Aortic smooth muscle cell (primary cell): Measurements from ENCODE around the gene SMARCB1. TPM values are rescaled to one million over a fixed set of nuclear protein-coding genes. Genes with fewer than 3 reads are reported as not detected.

Experiments used
- total RNA-seq: library from RNA; depleted of rRNA; stranded (reverse); fragments of >200 nt; gene quantifications from 2 replicates; pipeline ENCODE4 v1.2.3, GENCODE V29; 2014

SMARCB1 gene
- 16.2 and 17.1 TPM in 2 replicates for total RNA-seq

DNA sequence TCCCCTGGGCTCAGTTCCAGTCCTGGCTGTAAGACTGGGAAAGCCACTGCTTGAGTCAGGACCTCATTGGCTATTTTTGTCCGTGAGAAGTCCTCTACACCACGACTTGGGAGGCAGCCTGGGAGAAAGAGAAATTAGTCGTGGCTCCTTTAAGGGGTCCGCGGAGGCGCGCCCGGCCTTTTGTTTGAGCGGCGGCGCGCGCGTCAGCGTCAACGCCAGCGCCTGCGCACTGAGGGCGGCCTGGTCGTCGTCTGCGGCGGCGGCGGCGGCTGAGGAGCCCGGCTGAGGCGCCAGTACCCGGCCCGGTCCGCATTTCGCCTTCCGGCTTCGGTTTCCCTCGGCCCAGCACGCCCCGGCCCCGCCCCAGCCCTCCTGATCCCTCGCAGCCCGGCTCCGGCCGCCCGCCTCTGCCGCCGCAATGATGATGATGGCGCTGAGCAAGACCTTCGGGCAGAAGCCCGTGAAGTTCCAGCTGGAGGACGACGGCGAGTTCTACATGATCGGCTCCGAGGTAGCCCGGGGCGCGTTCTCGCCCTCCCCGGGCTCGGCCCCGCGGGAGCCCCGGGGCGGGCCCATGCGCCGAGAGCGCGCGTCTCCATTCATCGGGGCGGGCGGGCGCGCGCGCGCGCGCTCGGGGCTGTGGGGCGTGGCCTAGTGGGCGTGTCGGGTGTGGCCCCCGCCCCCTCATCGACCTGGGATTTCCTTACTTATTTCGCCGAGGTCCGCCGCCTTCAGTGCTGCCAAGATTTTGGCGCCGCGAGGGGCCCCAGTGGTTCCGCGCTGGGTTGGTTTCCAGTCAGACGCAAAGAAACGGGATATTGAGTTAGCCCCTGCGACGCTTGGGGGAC is at the start of gene SMARCB1:
SMARCB1 (plus strand) TSS at position 215 of the 848 bp plus-strand sequence; CDS start at position 419, 204 bp downstream.

DNA sequence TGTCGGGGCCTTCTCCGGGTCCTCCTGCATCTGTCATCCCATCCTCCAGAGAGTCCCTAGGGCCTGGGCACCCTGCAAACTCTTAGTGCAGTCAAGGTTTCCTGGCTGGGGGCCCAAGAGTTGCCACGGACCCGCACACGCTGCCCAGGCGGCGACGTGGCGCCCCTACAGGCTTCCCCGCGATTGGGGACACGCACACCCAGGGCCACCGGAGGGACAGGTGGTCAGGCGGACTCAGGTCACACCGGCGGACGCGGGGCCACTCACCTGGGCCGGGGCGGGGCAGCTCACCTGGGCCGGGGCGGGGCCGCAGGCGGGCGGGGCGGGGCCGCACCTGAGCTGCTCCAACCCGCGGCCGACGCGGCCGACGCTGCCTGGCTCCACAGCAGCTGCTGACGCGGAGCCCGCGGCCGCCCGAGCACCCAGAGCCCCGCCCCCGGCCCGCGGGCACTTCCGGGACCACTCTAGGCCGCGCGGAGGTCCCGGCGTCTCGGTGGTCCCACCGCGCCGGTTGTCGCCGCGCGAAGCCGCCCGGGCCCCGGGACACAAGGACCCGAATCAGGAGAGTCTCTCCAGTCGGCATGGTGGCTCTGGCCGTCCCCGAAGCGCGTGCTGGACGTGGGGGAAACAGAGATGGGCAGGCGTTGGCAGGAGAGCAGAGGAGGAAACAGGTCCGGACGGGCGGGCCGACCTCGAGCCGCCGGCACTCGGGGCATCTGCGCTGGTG is 35.9 kb upstream of the SMARCB1 start, which contains the start of gene ZNF70:
ZNF70 (minus strand) TSS at position 399 of the 727 bp plus-strand sequence. CDS start 5,972 bp downstream, outside the sequence.

DNA sequence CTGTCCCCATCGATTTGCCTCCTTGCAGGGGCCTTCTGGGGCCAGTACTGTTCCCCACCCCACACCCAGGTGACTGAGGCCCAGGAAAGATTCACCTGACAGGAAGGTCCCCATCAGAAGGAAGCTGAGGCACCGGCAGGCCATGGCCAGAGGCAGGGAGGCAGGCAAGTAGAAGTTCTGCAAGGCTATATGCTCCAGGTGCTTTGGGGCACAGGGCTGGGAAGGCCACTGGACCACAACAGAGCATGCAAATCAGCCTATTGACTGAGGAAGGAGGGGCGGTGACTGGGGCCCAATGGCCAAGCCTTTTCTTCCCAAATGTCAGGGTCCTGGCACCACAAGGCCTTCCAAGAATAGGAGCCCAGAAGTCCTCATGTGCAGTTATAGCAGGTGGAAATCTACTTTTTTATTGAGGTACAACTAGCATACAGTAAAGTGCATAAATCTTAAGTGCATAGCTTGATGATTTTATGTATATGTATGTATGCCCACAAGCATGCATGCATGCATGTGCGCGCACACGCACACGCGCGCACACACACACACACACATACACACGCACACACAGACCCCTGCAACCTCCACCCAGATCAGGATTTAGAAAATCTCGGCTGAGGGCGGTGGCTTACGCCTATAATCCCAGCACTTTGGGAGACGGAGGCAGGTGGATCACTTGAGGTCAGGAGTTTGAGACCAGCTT is 32.4 kb upstream of the SMARCB1 start, which contains the start of gene VPREB3:
VPREB3 (minus strand) TSS at position 206 of the 700 bp plus-strand sequence; CDS start at position 144, 62 bp downstream.

DNA sequence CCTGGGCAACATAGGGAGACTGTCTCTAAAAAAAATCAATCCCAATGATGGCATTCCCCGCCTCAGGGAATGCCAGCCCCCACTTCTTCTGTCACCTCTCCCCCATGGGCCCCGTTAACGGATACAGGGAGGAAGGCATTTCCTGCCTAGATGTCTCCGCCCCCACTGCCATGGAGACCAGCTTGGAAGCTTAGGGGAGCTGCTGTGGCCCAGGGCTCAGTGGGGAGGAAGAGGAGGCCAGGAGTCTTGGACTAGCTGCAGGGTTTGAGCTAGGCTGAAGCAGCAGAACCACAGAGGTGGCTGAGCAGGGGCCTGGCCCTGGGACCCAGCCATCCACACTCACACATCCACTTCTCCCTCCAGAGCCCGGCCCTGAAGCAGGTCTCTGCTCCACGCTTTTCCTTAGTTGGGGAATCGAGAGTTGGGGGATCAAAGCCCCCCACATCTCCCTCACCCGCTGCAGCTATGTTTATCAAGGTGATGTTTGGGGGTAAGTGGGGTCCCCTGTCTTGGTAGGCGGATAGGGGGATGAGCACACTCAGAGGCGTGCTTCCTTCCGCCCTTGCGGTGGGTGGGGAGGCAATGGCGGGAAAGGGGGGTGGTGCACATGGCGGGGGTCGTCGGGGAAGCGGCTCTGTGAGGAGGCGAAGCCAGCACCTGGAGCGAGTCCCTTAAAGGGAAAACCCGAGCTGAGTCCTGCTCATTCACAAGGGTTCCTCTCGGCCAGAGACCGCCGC is 23.8 kb upstream of the SMARCB1 start, which contains the start of gene C22orf15:
C22orf15 (plus strand) TSS at position 149 of the 737 bp plus-strand sequence; CDS start at position 466, 317 bp downstream.

DNA sequence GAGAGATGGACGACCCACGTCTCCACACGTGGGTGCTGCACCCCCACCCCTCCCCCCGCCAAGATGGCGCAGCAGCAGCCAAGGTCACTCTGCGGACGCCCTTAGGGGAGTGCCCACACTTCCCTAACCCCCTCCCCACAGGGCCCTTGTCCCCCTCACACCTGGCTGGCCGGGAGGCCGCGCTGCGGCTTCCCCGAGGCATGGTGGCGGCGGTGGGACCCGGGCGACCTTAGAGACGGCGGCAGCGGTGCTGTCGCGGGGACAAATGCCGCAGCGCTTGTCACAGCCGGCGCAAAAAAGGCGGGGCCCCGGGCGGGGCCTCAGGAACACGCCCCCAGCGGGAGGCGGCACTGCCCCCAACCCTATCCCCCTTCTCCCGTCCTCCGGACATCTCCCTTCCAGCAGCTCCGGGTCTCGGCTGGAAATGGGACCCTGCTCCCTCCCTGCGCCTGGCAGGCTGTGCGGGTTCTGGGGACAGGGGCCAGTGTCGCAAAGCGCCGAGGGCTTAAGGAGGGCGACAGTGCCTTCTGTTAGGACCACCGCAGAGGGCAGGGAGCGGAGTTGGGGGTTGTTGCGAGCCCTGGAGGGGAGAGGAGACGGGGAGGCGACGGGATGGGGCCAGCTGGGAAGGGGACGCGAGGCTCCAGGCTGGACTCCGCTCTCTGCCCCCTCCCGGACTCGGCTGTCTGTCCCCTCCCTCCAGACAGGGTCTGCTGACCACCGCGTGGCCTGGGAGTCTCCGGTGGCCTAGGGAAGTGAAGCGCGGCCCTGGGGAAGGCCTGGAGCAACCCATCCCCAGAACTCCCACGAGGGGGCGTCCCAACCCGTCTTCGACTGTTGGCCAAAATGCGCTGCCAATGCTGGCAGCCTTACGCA is 18.9 kb upstream of the SMARCB1 start, which contains the start of gene CHCHD10:
CHCHD10 (minus strand) TSS at position 300 of the 876 bp plus-strand sequence; CDS start at position 202, 98 bp downstream.

DNA sequence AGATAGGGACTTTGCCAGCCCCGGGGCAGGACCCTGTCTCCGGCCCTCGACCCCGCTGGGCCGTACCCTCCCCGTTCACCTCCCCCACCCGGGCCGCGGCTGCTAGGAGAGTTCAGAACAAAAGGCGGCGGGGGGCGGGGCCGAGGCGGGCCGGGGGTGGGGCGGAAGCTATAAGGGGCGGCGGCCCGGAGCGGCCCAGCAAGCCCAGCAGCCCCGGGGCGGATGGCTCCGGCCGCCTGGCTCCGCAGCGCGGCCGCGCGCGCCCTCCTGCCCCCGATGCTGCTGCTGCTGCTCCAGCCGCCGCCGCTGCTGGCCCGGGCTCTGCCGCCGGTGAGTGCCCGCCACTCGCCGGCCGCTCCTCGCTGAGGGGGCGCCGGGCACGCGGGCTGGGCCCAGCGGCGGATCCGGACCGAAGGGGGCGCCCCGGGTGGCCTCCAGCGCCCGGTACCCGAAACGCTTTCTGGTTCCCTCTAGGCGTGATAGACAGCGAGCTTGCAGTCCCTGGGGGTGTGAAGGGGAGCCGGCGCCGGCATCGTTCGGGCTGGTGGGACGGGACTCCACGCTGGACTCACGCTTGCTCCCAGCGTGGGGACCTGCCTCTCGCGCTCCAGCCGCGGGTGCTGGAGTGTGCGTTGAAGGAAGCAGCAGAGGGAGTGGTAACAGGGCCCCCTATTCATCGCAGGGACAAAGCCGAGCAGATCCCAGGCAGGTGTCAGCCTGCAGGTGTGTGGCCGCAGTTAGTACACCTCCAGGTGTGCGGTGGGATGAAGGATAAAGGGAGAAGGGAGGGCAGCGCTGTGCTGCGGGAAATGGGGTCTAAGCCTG is 13.9 kb upstream of the SMARCB1 start, which contains the start of gene MMP11:
MMP11 (plus strand) TSS at position 201 of the 825 bp plus-strand sequence; CDS start at position 223, 22 bp downstream.

DNA sequence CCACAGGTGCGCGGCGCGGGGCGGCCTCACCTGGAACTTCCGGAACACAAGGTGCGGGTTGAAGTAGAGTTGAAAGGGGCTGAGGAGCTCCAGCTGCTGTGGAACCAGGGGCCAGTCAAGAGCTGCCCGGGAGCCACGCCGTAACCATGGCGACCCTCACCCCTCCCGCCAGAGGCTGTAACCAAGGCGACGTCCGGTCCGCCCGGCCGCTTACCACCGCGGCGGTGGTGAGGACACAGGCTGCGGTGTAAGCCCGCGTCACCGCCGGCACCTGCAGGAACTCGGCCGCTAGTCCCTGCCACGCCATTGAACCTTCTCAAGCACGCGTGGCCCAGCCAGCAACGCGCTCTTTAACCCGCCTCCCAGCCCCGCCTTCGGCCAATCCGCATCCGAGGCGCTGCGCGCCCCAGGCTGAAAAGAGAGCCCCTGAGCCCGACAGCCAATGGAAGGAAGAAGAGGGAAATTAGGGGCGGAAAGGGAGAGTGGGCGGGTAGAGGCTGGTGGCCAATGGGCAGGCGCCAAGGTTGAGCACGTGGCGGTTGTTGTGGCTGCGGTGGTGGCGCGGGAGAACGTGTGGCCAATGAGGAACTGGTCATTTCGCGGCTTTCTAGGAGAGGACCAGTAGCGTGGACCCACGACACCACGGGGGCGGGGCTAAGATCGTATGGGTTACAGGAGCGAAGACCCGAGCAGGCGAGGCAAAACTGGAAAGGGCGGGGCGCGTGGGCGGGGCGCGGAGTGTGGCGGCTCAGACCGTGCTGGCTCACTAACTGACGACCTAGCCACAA is 52.1 kb downstream of the SMARCB1 start, which contains the start of gene DERL3:
DERL3 (minus strand) TSS at position 326 of the 788 bp plus-strand sequence; CDS start at position 307, 19 bp downstream.

DNA sequence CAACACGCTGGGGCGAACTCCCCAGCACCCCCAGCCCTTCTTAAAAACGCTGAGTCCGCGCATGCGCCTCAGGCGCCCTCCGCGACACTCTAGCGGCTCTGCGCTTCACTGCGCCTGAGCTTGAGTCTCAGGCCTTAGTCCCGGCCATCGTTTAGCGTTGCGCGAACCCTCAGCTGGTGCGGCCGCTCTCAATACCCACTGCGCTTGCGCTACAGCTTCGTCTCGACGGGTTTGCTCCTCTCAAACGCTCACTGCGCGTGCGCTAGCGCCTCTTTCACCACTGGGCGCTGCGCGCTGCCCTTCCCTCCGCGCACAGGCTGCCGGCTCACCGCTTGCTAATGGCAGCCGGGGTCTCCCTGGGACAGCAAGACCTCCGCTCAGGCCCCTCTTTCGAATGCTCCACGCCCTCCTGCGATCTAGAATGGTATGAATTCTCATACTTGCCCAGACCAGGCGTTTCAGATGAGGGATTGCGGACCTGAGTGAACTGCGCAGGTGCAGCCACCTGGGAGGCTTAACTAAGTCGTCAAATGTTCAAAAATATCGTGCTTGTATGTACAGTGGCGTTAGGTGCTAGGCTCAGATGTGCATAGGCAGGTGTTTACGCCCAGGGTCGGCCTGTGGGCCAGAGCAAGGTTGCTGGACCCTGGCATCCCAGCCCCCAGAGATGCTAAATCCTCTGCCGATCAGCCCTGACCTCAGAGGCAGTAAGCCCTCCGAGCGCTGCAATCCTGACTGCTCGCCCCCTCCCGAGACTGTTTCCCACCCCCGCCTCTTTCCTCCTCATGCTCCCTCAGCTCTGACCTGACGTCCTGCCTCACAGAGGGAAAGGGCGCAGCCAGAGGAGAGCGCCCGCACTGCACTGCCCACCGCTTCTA is 71.1 kb downstream of the SMARCB1 start, which contains the start of gene SLC2A11:
SLC2A11 (plus strand) TSS at position 270 of the 878 bp plus-strand sequence; CDS start at position 395, 125 bp downstream.

Other genes starting within 250 kb of the SMARCB1 start
- gene IGLL1, start 206.7 kb upstream of the SMARCB1 start, total RNA-seq: not detected in 2 replicates
- 0.31 TPM in 1 of 2 replicates, not detected in the other for gene DRICH1, start 154.6 kb upstream of the SMARCB1 start, total RNA-seq
- not detected in 2 replicates for gene RGL4, start 96.0 kb upstream of the SMARCB1 start, total RNA-seq
- 3.3 and 4.5 TPM in 2 replicates for gene ZNF70, start 35.9 kb upstream of the SMARCB1 start, total RNA-seq
- not detected in 2 replicates for gene VPREB3, start 32.5 kb upstream of the SMARCB1 start, total RNA-seq
- 2.1 and 3.5 TPM in 2 replicates for gene C22orf15, start 24.0 kb upstream of the SMARCB1 start, total RNA-seq
- gene CHCHD10, start 19.0 kb upstream of the SMARCB1 start, total RNA-seq: 3.2 and 5.5 TPM in 2 replicates
- 4.6 and 5.2 TPM in 2 replicates for gene MMP11, start 14.1 kb upstream of the SMARCB1 start, total RNA-seq
- gene DERL3, start 52.0 kb downstream of the SMARCB1 start, total RNA-seq: 0.19 and 0.53 TPM in 2 replicates
- 11.1 and 11.3 TPM in 2 replicates for gene SLC2A11, start 70.9 kb downstream of the SMARCB1 start, total RNA-seq
- gene MIF, start 107.4 kb downstream of the SMARCB1 start, total RNA-seq: 161 and 200 TPM in 2 replicates
- gene GSTT2B, start 174.2 kb downstream of the SMARCB1 start, total RNA-seq: 0.79 and 1.2 TPM in 2 replicates
- 0.62 and 0.92 TPM in 2 replicates for gene DDTL, start 179.9 kb downstream of the SMARCB1 start, total RNA-seq
- gene DDT, start 187.5 kb downstream of the SMARCB1 start, total RNA-seq: 82.2 and 91.0 TPM in 2 replicates
- gene GSTT2, start 193.2 kb downstream of the SMARCB1 start, total RNA-seq: not detected in 2 replicates
- not detected in 2 replicates for gene GSTT4, start 218.5 kb downstream of the SMARCB1 start, total RNA-seq
- gene CABIN1, start 224.3 kb downstream of the SMARCB1 start, total RNA-seq: 40.4 and 41.8 TPM in 2 replicates